HCT116 (cell line): Measurements from ENCODE around the gene GP1BB. TPM values are rescaled to one million over a fixed set of nuclear protein-coding genes. Genes with fewer than 3 reads are reported as not detected.

Experiments used
- ATAC-seq: fragments of 200-7000 bp; cut with Tn5 transposase; 2 replicates; pipeline ENCODE4 v1.9.1; 2020; ENCODE audit warnings: mild to moderate bottlenecking, moderate library complexity
- BruUV-seq: library from RNA; stranded (reverse); fragments of 400-500 nt; replicated peaks from 2 replicates; lab custom pipeline; 2021; lab: Mats Ljungman, UMichigan
- CTCF ChIA-PET: fragments of 300-600 bp; sonication (Branson Sonifier 250); formaldehyde crosslinking; loops from one replicate; lab custom pipeline; 2021; ENCODE audit warnings: antibody characterized with exemption; lab: Charles Lee
- POLR2A ChIA-PET: fragments of 300-600, 350-600 bp; sonication (Branson Sonifier 250); formaldehyde crosslinking; loops from one replicate; lab custom pipeline; 2021; ENCODE audit warnings: antibody characterized with exemption; lab: Charles Lee
- RAD21 ChIA-PET, 2 experiments: fragments of 300-600 bp; sonication (Branson Sonifier 250); formaldehyde crosslinking; loops; one replicate each; lab custom pipeline; 2023; ENCODE audit warnings: low total read pairs in 2 of 2; ENCODE audit not compliant: uncharacterized antibody in 2 of 2, unreplicated experiment in 2 of 2, low non-redundant PET in 1 of 2; lab: Charles Lee
- DNase-seq: peaks from one replicate; pipeline ENCODE4 v3.0.0-alpha.2; 2010; ENCODE audit warnings: low read depth, low spot score
- H2AFZ ChIP-seq: fragments of 200-600 bp; shearing (Covaris generic), sonication (generic); 2 replicates; pipeline ENCODE4 v1.6.1; 2017; ENCODE audit warnings: low read depth, mixed run types, mixed read lengths, antibody characterized with exemption, low read length; ENCODE audit not compliant: poor library complexity, severe bottlenecking
- H3K27ac ChIP-seq: 2 replicates; pipeline ENCODE4 v1.5.1; 2012; ENCODE audit warnings: low read depth, low read length
- H3K27me3 ChIP-seq: fragments of 200-600 bp; sonication (generic); 2 replicates; pipeline ENCODE4 v1.6.1; 2016; ENCODE audit warnings: mixed run types, low read length, mixed read lengths; ENCODE audit not compliant: insufficient read depth
- H3K36me3 ChIP-seq, 2 experiments: fragments of 200-500 bp in 1 of 2; fragments of 200-600 bp in 1 of 2; sonication (Bioruptor generic) in 1 of 2; sonication (generic) in 1 of 2; 2 replicates each; pipeline versions ENCODE4 v1.5.1 to v1.6.1; 2014 to 2016; ENCODE audit warnings: low read length in 2 of 2, inconsistent platforms in 1 of 2, mixed read lengths in 1 of 2, mixed run types in 1 of 2; ENCODE audit not compliant: insufficient read depth in 2 of 2, control insufficient read depth in 1 of 2
- H3K4me1 ChIP-seq, 2 experiments: fragments of 200-600 bp in 1 of 2; sonication (generic) in 1 of 2; 2 replicates each; pipeline versions ENCODE4 v1.5.1 to v1.6.1; 2012 to 2017; ENCODE audit warnings: low read length in 2 of 2, inconsistent platforms in 1 of 2, mild to moderate bottlenecking in 1 of 2, mixed read lengths in 1 of 2, mixed run types in 1 of 2, moderate library complexity in 1 of 2; ENCODE audit not compliant: insufficient read depth in 2 of 2, control insufficient read depth in 1 of 2
- H3K4me2 ChIP-seq: fragments of 200-600 bp; sonication (generic); 2 replicates; pipeline ENCODE4 v1.6.1; 2017; ENCODE audit warnings: mixed run types, low read length, mixed read lengths
- H3K4me3 ChIP-seq, 2 experiments: fragments of 200-600 bp in 1 of 2; sonication (generic) in 1 of 2; replicated peaks in 1 of 2; 2 replicates each; pipeline ENCODE4 v1.5.1; 2011 to 2016; ENCODE audit warnings: low read length in 2 of 2, control low read depth in 1 of 2, low read depth in 1 of 2, mild to moderate bottlenecking in 1 of 2, mixed read lengths in 1 of 2, mixed run types in 1 of 2
- H3K79me2 ChIP-seq: fragments of 200-600 bp; sonication (generic); 2 replicates; pipeline ENCODE4 v1.6.1; 2017; ENCODE audit warnings: mild to moderate bottlenecking, mixed run types, low read length, moderate library complexity, mixed read lengths; ENCODE audit not compliant: insufficient read depth
- H3K9ac ChIP-seq: fragments of 200-600 bp; sonication (generic); 2 replicates; pipeline ENCODE4 v1.6.1; 2016; ENCODE audit warnings: low read length, mixed read lengths
- H3K9me2 ChIP-seq: fragments of 200-600 bp; sonication (generic), shearing (Covaris generic); 2 replicates; pipeline ENCODE4 v1.6.1; 2017; ENCODE audit warnings: mixed run types, mild to moderate bottlenecking, moderate library complexity; ENCODE audit not compliant: insufficient read depth
- H3K9me3 ChIP-seq, 2 experiments: fragments of 200-500 bp in 1 of 2; fragments of 200-600 bp in 1 of 2; sonication (Bioruptor generic) in 1 of 2; sonication (generic) in 1 of 2; 2 replicates each; pipeline ENCODE4 v1.6.1; 2014 to 2017; ENCODE audit warnings: low read length in 2 of 2, mixed read lengths in 2 of 2, inconsistent platforms in 1 of 2, low read depth in 1 of 2, mild to moderate bottlenecking in 1 of 2, mixed run types in 1 of 2, moderate library complexity in 1 of 2; ENCODE audit not compliant: control insufficient read depth in 1 of 2, insufficient read depth in 1 of 2
- H4K20me1 ChIP-seq: fragments of 200-600 bp; sonication (generic), shearing (Covaris generic); 2 replicates; pipeline ENCODE4 v1.6.1; 2017; ENCODE audit warnings: mixed run types, mild to moderate bottlenecking, moderate library complexity; ENCODE audit not compliant: insufficient read depth
- ATF3 ChIP-seq: IDR thresholded peaks from 2 replicates; pipeline ENCODE4 v1.6.1; 2012
- CTCF ChIP-seq, 3 experiments: fragments of 200-600 bp in 1 of 3; sonication (generic) in 1 of 3; IDR thresholded peaks in 2 of 3; conservative IDR thresholded peaks in 1 of 3; 2 replicates each; pipeline ENCODE4 v1.5.1; 2012 to 2017; ENCODE audit warnings: low read depth in 2 of 3, low read length in 2 of 3, antibody characterized with exemption in 1 of 3, borderline replicate concordance in 1 of 3, control low read depth in 1 of 3, mild to moderate bottlenecking in 1 of 3, mixed read lengths in 1 of 3, mixed run types in 1 of 3, moderate library complexity in 1 of 3; ENCODE audit not compliant: insufficient read depth in 1 of 3
- EZH2 ChIP-seq: fragments of 200-600 bp; sonication (generic); IDR thresholded peaks from 2 replicates; pipeline ENCODE4 v1.6.1; 2017; ENCODE audit warnings: antibody characterized with exemption, mixed run types
- MAX ChIP-seq: IDR thresholded peaks from 2 replicates; pipeline ENCODE4 v1.6.1; 2012
- POLR2A ChIP-seq: IDR thresholded peaks from 2 replicates; pipeline ENCODE4 v1.7.0; 2011; ENCODE audit warnings: borderline replicate concordance; ENCODE audit not compliant: insufficient read depth, insufficient read length; ENCODE audit errors: extremely low read depth
- RAD21 ChIP-seq: IDR thresholded peaks from 2 replicates; pipeline ENCODE4 v1.6.1; 2012; ENCODE audit warnings: low read depth, mild to moderate bottlenecking
- ZFX ChIP-seq: fragments of 450-650 bp; IDR thresholded peaks from 2 replicates; pipeline ENCODE4 v1.6.1; 2017
- ZNF274 ChIP-seq: fragments of 200-500 bp; sonication (Bioruptor generic); IDR thresholded peaks from 2 replicates; pipeline ENCODE4 v1.6.1; 2014; ENCODE audit warnings: mild to moderate bottlenecking, low read depth, low read length, inconsistent platforms
- intact Hi-C: fragments of 100-400 bp; cut with micrococcal nuclease; formaldehyde crosslinking; loops from 2 replicates; pipeline ENCODE4 v1.10.0; 2022
- total RNA-seq: library from RNA; stranded (reverse); gene quantifications from one replicate; pipeline ENCODE4 v1.2.1, GENCODE V29; 2021; ENCODE audit not compliant: unreplicated experiment

The GP1BB gene
- total RNA-seq, 1 experiment from 2014 or later, result 4.8 TPM

GRCh38 chr22:19755722-19756287 lies 32.5 kb downstream of the GP1BB start (continued):
- TF ChIP-seq CTCF (IDR thresholded peaks at IDR 0.05 in 2 of 3, conservative IDR thresholded peaks at IDR 0.05 in 1 of 3; ENCODE audit: borderline replicate concordance in 1 of 3, insufficient read depth in 1 of 3, low read depth in 2 of 3, low read length in 2 of 3) (no peak), ATF3 (no peak), POLR2A (no peak)

- Histone ChIP-seq H3K27ac (peak overlapping the region; percentile 14; the same call in 1 of the 2 replicates), H3K9me2 (no peaks in the 10 kb centered on the region), H3K4me2 (peak overlapping the region; percentile 68), H3K9ac (peak overlapping the region; percentile 48), H3K27me3 (no peaks in the 10 kb centered on the region), H4K20me1 (no peaks in the 10 kb centered on the region), H3K79me2 (no peaks in the 10 kb centered on the region), H3K36me3 (no peaks in the 10 kb centered on the region), H3K9me3 (no peaks in the 10 kb centered on the region), H3K4me3 (peak overlapping the region; percentile 32 to 53), H2AFZ (peak overlapping the region; percentile 5), H3K4me1 (peaks cover 4 to 16% of the 10 kb centered on the region in 2 experiments; a peak in 3 of 4 replicates)
- ChIA-PET RAD21 (interaction anchor here (0.6 to 1.8 kb wide), 5 partner anchors 26 to 154 kb away, joined by 3 to 14 read pairs (median 5); no protein-coding TSS in a partner anchor), CTCF (interaction anchor here (0.6 to 3.1 kb wide), 14 partner anchors 9 to 460 kb away, joined by 3 to 28 read pairs (median 3); no protein-coding TSS in a partner anchor), POLR2A (interaction anchor here (1.0 kb wide), 1 partner anchor 9 kb away, joined by 4 read pairs; no protein-coding TSS in a partner anchor)
- DNase-seq (peak; percentile 34), ATAC-seq (peak; percentile 88)
- BruUV-seq, result no TSS peak
- TF ChIP-seq ZNF274 (no peak), EZH2 (no peak), CTCF (IDR thresholded peaks at IDR 0.05 in 2 of 3, conservative IDR thresholded peaks at IDR 0.05 in 1 of 3; ENCODE audit: borderline replicate concordance in 1 of 3, insufficient read depth in 1 of 3, low read depth in 2 of 3, low read length in 2 of 3) (peak; percentile 68 to 78 (median 74)), RAD21 (peak; percentile 83), ZFX (peak; percentile 32; the same call in 1 of the 2 replicates), MAX (0 out of 2 replicates have a peak, but pooled peaks have one; percentile 58)
- intact Hi-C loops, result loop anchor here (1.0 to 2.0 kb wide), 2 partner anchors 26 to 154 kb away; no protein-coding TSS in a partner anchor
These were observed 33.2 kb downstream of the GP1BB start for GRCh38 chr22:19756288-19757128.
